Esophagus muscularis mucosa (tissue), 4 donors: Measurements from ENCODE around the gene DPF3. TPM values are rescaled to one million over a fixed set of nuclear protein-coding genes. Genes with fewer than 3 reads are reported as not detected.

ENCODE experiments used
- DNase-seq: peaks from one replicate; pipeline ENCODE4 v3.0.0-alpha.2; 2017; ENCODE audit errors: extremely low spot score
- H3K27ac ChIP-seq, 4 donors: fragments of 200-600 bp; sonication (generic); replicated peaks in 1 of 4; 1 replicate in 3 of 4; 2 replicates in 1 of 4; pipeline ENCODE4 v1.5.1; 2016 to 2019; ENCODE audit warnings: mild to moderate bottlenecking in 1 of 4
- H3K27me3 ChIP-seq, 4 donors: fragments of 200-600 bp; sonication (generic); one replicate each; pipeline versions ENCODE4 v1.5.1 to v1.6.0; 2016 to 2019
- H3K36me3 ChIP-seq, 4 donors: fragments of 200-600 bp; sonication (generic); one replicate each; pipeline ENCODE4 v1.5.1; 2016 to 2019
- H3K4me1 ChIP-seq, 4 donors: fragments of 200-600 bp; sonication (generic); one replicate each; pipeline ENCODE4 v1.5.1; 2016 to 2019
- H3K4me3 ChIP-seq, 4 donors: fragments of 200-600 bp; sonication (generic); 1 replicate in 2 of 4; 2 replicates in 2 of 4; pipeline ENCODE4 v1.5.1; 2016 to 2019; ENCODE audit warnings: mild to moderate bottlenecking in 4 of 4, moderate library complexity in 1 of 4
- H3K9me3 ChIP-seq, 4 donors: fragments of 200-600 bp; sonication (generic); 1 replicate in 3 of 4; 2 replicates in 1 of 4; pipeline ENCODE4 v1.5.1; 2016 to 2019
- EP300 ChIP-seq: sonication (generic); formaldehyde crosslinking; IDR thresholded peaks from one replicate; pipeline ENCODE4 v1.6.1; 2017; ENCODE audit warnings: antibody characterized with exemption
- POLR2A ChIP-seq: fragments of 450-650 bp; IDR thresholded peaks from one replicate; pipeline ENCODE4 v1.6.1; 2017; ENCODE audit warnings: antibody characterized with exemption, moderate library complexity, mild to moderate bottlenecking, low read depth
- POLR2AphosphoS5 ChIP-seq, 2 donors: sonication (generic); formaldehyde crosslinking; IDR thresholded peaks; one replicate each; pipeline ENCODE4 v1.6.1; 2017; ENCODE audit warnings: antibody characterized with exemption in 2 of 2
- whole genome bisulfite sequencing: methylation state at CpG from one replicate; pipeline ENCODE4 v1.1.5; 2018; 5-methylcytosine and 5-hydroxymethylcytosine counted together
- intact Hi-C: fragments of 100-400 bp; cut with DNase I; formaldehyde crosslinking; loops from one replicate; pipeline ENCODE4 v1.15.1; 2023
- total RNA-seq, 4 donors: library from RNA; depleted of rRNA; stranded (reverse); fragments of >200 nt; gene quantifications; one replicate each; pipeline versions ENCODE4 v1.1.0 to v1.2.1, GENCODE V29; 2016
- TF ChIP-seq, protein P1 (sequence below), 3 experiments: fragments of 200-600 bp in 2 of 3; fragments of 450-650 bp in 1 of 3; sonication (generic) in 2 of 3; IDR thresholded peaks; one replicate each; pipeline ENCODE4 v1.5.1; 2017 to 2019; ENCODE audit warnings: antibody characterized with exemption in 3 of 3, mild to moderate bottlenecking in 2 of 3, moderate library complexity in 1 of 3

DPF3 gene
- total RNA-seq, 4 donors from 2014 or later: 0.78 to 2.5 (median 1.7) TPM

DNA sequence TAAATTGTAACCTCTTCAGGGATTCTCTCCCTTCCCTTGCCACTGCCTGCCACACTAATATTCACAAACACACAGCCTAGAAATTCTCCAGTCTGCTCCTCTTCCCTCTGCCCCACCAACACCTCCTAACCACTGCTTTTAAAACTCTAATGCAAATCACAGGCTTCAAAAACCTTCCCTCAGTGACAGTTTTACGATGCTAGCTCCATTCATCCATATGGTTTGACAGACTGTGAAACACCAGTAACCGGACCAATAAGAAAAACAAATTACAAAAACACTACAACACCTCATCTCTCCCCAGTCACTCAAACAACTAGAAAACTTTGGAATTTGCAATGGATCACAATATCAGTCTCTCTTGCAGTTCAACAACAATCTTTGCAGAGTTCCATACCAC lies 5.7 kb downstream of the DPF3 start:
- H3K4me1 ChIP-seq: peaks cover 9 to 24% (median 19%) of the 10 kb centered on the region in 4 donors
- 79% methylated on average over 2 of the region's 2 CpGs for WGBS
- H3K4me3 ChIP-seq: no peak overlapping the region
- intact Hi-C loops: no loop called here
- H3K9me3 ChIP-seq: no peaks in the 10 kb centered on the region
- no peaks in the 10 kb centered on the region for H3K36me3 ChIP-seq
- TF ChIP-seq, protein P1, sequence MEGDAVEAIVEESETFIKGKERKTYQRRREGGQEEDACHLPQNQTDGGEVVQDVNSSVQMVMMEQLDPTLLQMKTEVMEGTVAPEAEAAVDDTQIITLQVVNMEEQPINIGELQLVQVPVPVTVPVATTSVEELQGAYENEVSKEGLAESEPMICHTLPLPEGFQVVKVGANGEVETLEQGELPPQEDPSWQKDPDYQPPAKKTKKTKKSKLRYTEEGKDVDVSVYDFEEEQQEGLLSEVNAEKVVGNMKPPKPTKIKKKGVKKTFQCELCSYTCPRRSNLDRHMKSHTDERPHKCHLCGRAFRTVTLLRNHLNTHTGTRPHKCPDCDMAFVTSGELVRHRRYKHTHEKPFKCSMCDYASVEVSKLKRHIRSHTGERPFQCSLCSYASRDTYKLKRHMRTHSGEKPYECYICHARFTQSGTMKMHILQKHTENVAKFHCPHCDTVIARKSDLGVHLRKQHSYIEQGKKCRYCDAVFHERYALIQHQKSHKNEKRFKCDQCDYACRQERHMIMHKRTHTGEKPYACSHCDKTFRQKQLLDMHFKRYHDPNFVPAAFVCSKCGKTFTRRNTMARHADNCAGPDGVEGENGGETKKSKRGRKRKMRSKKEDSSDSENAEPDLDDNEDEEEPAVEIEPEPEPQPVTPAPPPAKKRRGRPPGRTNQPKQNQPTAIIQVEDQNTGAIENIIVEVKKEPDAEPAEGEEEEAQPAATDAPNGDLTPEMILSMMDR (IDR thresholded peaks at IDR 0.05): no peak
- TF ChIP-seq POLR2A (no peak), EP300 (no peak), POLR2AphosphoS5 (IDR thresholded peaks at IDR 0.05) (no peak)
- peaks cover 0 to 38% (median 6%) of the 10 kb centered on the region in 4 donors for H3K27me3 ChIP-seq
- H3K27ac ChIP-seq: no peak overlapping the region
- DNase-seq: no peak

DNA sequence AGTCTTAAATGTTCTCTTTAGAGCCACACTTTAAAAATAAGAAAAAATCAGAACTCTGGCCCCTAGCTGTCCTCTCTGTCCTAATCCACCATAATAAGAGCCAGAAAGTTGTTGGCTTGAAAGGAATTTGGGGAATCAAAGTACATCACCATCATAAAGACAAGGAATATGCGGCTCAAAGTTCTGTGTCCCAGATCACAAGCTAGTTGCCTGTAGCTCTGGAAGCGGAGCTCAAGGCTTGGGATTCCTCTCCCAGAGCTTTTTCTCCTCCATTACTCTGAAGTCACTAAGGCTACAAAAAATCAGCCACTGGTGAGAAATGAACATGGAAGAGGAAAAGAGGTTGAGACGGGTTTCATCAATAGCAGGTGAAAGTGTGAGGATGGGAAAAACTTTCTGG lies 6.4 kb downstream of the DPF3 start:
- intact Hi-C loops: no loop called here
- WGBS: 96% methylated on average over 3 of the region's 3 CpGs
- Histone ChIP-seq H3K27me3 (peaks cover 0 to 36% (median 6%) of the 10 kb centered on the region in 4 donors), H3K4me1 (peaks cover 8 to 17% (median 13%) of the 10 kb centered on the region in 4 donors), H3K4me3 (no peak overlapping the region), H3K9me3 (no peaks in the 10 kb centered on the region), H3K36me3 (no peaks in the 10 kb centered on the region), H3K27ac (no peak overlapping the region)
- no peak for DNase-seq
- no peak for TF ChIP-seq POLR2AphosphoS5 (IDR thresholded peaks at IDR 0.05)
- TF ChIP-seq, protein P1 (IDR thresholded peaks at IDR 0.05): no peak
- TF ChIP-seq EP300: no peak
- no peak for TF ChIP-seq POLR2A

DNA sequence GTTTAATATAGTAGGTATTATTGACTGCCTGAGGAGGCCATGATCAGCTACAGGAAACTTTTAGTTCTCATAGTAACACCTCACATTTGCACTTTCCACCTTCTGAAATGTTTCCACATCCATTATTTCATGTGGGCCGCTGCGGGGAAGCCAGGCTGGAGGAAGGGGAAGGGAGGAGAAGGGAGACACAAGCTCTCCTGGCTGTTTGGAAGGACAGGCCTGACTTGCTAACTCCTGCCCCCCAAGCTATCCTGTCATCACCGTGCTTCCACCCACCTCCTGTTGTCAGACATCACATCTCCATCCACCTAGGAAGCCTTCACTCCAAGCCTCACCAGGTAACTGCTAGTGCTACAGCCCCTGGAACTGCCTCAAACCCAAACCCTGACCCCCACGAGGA lies 9.5 kb downstream of the DPF3 start:
- Histone ChIP-seq H3K9me3 (no peaks in the 10 kb centered on the region), H3K36me3 (no peaks in the 10 kb centered on the region), H3K27ac (no peak overlapping the region), H3K4me3 (no peak overlapping the region), H3K27me3 (peaks cover 0 to 5% (median 0%) of the 10 kb centered on the region in 4 donors), H3K4me1 (peaks cover 0 to 3% (median 0%) of the 10 kb centered on the region in 4 donors)
- TF ChIP-seq POLR2A (no peak), POLR2AphosphoS5 (IDR thresholded peaks at IDR 0.05) (no peak), EP300 (no peak)
- TF ChIP-seq, protein P1 (IDR thresholded peaks at IDR 0.05): no peak
- no peak for DNase-seq
- intact Hi-C loops: no loop called here
- 69% methylated on average over 3 of the region's 4 CpGs for WGBS

DNA sequence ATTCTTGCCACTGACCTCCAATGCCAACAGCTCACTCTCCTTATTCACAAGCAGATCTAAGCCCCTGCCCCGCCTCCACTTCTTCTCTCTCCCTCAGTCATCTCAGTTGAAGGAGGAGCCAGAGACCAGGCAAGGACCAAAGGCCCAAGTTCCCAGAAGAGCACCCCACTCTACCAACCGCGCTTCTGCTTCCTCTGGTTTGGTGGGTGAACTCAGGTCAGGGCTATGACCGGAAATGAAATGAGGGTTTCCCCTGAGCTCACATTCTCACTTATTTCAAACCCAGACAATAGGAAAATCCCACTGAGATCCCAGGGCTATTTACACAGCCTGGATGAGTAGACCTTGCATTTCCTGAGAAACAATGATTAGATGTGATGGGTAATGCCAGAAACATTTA lies 9.9 kb downstream of the DPF3 start:
- H3K9me3 ChIP-seq: no peaks in the 10 kb centered on the region
- DNase-seq: no peak
- H3K4me1 ChIP-seq: peaks cover 0 to 3% (median 0%) of the 10 kb centered on the region in 4 donors
- H3K27ac ChIP-seq: no peak overlapping the region
- H3K36me3 ChIP-seq: no peaks in the 10 kb centered on the region
- peaks cover 0 to under 1% (median 0%) of the 10 kb centered on the region in 4 donors for H3K27me3 ChIP-seq
- WGBS: 69% methylated on average over 4 of the region's 4 CpGs
- TF ChIP-seq POLR2A (no peak), EP300 (no peak), POLR2AphosphoS5 (IDR thresholded peaks at IDR 0.05) (no peak)
- TF ChIP-seq, protein P1 (IDR thresholded peaks at IDR 0.05): no peak
- no peak overlapping the region for H3K4me3 ChIP-seq
- intact Hi-C loops: no loop called here

DNA sequence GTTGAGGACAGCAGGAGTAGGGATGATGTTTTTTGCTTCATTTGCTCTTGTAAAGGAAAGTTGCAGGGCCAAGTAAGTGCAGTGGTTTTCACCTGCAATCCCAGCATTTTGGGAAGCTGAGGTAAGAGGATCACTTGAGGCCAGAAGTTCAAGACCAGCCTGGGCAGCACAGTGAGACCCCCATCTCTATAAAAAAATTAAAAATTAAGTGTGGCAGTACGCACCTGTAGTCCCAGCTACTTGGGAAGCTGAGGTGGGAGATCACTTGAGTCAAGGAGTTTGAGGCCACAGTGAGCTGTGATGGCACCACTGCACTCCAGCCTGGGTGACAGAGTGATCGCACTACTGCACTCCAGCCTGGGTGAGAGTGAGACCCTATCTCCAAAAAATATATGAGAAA lies 10.8 kb downstream of the DPF3 start:
- H3K36me3 ChIP-seq: no peaks in the 10 kb centered on the region
- no peaks in the 10 kb centered on the region for H3K27me3 ChIP-seq
- H3K9me3 ChIP-seq: no peaks in the 10 kb centered on the region
- 88% methylated on average over 2 of the region's 2 CpGs for WGBS
- peaks cover 0 to 3% (median 0%) of the 10 kb centered on the region in 4 donors for H3K4me1 ChIP-seq
- DNase-seq: no peak
- no peak overlapping the region for H3K4me3 ChIP-seq
- intact Hi-C loops: no loop called here
- no peak overlapping the region for H3K27ac ChIP-seq
- TF ChIP-seq POLR2AphosphoS5 (IDR thresholded peaks at IDR 0.05) (no peak), POLR2A (no peak), EP300 (no peak)
- TF ChIP-seq, protein P1 (IDR thresholded peaks at IDR 0.05): no peak
